Neural progenitor cell (in vitro differentiated cells): ENCODE data around the gene MORN1. TPM values are rescaled to one million over a fixed set of nuclear protein-coding genes. Genes with fewer than 3 reads are reported as not detected.
A peak's percentile ranks its signal among the peaks of the same experiment; 100 is the strongest.

ENCODE experiments used
- DNase-seq: peaks from one replicate; pipeline ENCODE4 v3.0.0-alpha.2; 2016; ENCODE audit warnings: low spot score
- H2AFZ ChIP-seq: fragments of 200-600 bp; sonication (generic); replicated peaks from 2 replicates; pipeline ENCODE4 v1.6.1; 2016; ENCODE audit warnings: antibody characterized with exemption
- H3F3A ChIP-seq: fragments of 200-600 bp; sonication (generic); 2 replicates; pipeline ENCODE4 v1.6.1; 2016; ENCODE audit warnings: antibody characterized with exemption, low read depth
- H3K27ac ChIP-seq: fragments of 200-600 bp; sonication (generic); 2 replicates; pipeline ENCODE4 v1.5.1; 2016; ENCODE audit warnings: mild to moderate bottlenecking
- H3K27me3 ChIP-seq: fragments of 200-600 bp; sonication (generic); 2 replicates; pipeline ENCODE4 v1.6.1; 2016; ENCODE audit warnings: mild to moderate bottlenecking, moderate library complexity
- H3K36me3 ChIP-seq: fragments of 200-600 bp; sonication (generic); 2 replicates; pipeline ENCODE4 v1.5.1; 2016
- H3K4me1 ChIP-seq: fragments of 200-600 bp; sonication (generic); 2 replicates; pipeline ENCODE4 v1.6.1; 2016; ENCODE audit warnings: mixed run types
- H3K4me2 ChIP-seq: fragments of 200-600 bp; sonication (generic); 2 replicates; pipeline ENCODE4 v1.6.1; 2016
- H3K4me3 ChIP-seq: fragments of 200-600 bp; sonication (generic); 2 replicates; pipeline ENCODE4 v1.5.1; 2016
- H3K79me2 ChIP-seq: fragments of 200-600 bp; sonication (generic); 2 replicates; pipeline ENCODE4 v1.6.1; 2016; ENCODE audit warnings: low read depth
- H3K9ac ChIP-seq: fragments of 200-600 bp; sonication (generic); 2 replicates; pipeline ENCODE4 v1.6.1; 2016
- H3K9me3 ChIP-seq: fragments of 200-600 bp; sonication (generic); 2 replicates; pipeline ENCODE4 v1.5.1; 2016; ENCODE audit warnings: low read depth
- H4K20me1 ChIP-seq: fragments of 200-600 bp; sonication (generic); 2 replicates; pipeline ENCODE4 v1.6.1; 2016; ENCODE audit warnings: low read depth
- H3K27ac Mint-ChIP-seq: 3 replicates; pipeline ENCODE4 v1.8.0; 2021; ENCODE audit warnings: mixed read lengths
- H3K27me3 Mint-ChIP-seq: 2 replicates; pipeline ENCODE4 v1.8.0; 2022; ENCODE audit warnings: low read depth, mild to moderate bottlenecking, inconsistent platforms, moderate library complexity, mixed read lengths; ENCODE audit not compliant: insufficient read depth
- H3K36me3 Mint-ChIP-seq: 3 replicates; pipeline ENCODE4 v1.8.0; 2021; ENCODE audit warnings: mixed read lengths
- H3K4me1 Mint-ChIP-seq: 3 replicates; pipeline ENCODE4 v1.8.0; 2021; ENCODE audit warnings: mixed read lengths
- H3K4me3 Mint-ChIP-seq: 3 replicates; pipeline ENCODE4 v1.8.0; 2021; ENCODE audit warnings: mild to moderate bottlenecking, moderate library complexity, mixed read lengths
- H3K9me3 Mint-ChIP-seq: 3 replicates; pipeline ENCODE4 v1.8.0; 2020; ENCODE audit warnings: mixed read lengths
- EZH2 ChIP-seq: fragments of 200-600 bp; sonication (generic); IDR thresholded peaks from 2 replicates; pipeline ENCODE4 v1.6.1; 2017; ENCODE audit warnings: antibody characterized with exemption, mild to moderate bottlenecking, moderate library complexity
- EZH2phosphoT487 ChIP-seq: fragments of 200-600 bp; sonication (generic); IDR thresholded peaks from 2 replicates; pipeline ENCODE4 v1.6.1; 2017; ENCODE audit warnings: antibody characterized with exemption
- total RNA-seq: library from RNA; depleted of rRNA; stranded (reverse); fragments of >200 nt; gene quantifications from 2 replicates; pipeline ENCODE4 v1.2.3, GENCODE V29; 2015; ENCODE audit warnings: low replicate concordance
- TF ChIP-seq, protein P1 (sequence below): fragments of 200-600 bp; sonication (generic); IDR thresholded peaks from 2 replicates; pipeline ENCODE4 v1.5.1; 2017; ENCODE audit warnings: antibody characterized with exemption, mild to moderate bottlenecking

MORN1 gene
- total RNA-seq, 1 donor from 2014 or later = 7.0 TPM

DNA sequence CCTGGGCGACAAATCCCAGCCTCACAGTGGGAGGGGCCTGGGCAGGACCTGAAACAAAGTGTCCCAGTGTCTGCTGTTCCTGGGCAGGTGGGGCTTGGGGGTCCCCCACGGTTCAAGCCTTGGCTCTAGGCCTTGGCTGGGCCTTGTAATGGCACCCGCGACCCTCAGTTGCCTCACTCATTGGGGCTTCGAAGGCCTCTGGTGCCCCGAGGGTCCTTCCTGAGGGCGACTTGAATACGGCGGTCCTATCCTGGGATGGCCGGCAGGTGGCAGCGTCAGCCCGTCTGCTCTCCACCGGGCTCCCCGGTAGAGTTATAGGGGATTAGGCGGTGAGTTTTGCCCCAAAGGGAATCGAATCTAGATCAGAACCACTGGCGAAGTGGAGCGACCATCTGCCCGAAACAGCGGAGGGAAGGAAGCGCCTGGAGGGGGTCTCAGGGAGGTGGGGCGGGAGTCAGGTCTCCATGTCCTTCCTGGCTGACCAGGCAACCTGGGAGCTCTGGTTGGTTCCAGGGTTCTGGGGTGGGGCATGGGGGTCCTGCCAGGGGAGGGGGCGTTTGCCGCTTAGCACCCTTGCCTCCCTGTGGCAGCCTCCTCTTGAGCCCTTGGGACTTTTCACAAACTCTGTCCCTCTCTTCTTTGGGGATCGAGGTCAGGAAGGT lies 23.1 kb upstream of the MORN1 start:
- H3K27ac Mint-ChIP-seq = peak overlapping the region; percentile 70
- no peak overlapping the region for H2AFZ ChIP-seq
- no peaks in the 10 kb centered on the region for H3K9me3 Mint-ChIP-seq
- H3K27me3 ChIP-seq = peaks cover 20% of the 10 kb centered on the region
- peak; percentile 89 for DNase-seq
- peaks cover 8% of the 10 kb centered on the region for H3F3A ChIP-seq
- H3K4me2 ChIP-seq = peak overlapping the region; percentile 93
- H3K9ac ChIP-seq = no peak overlapping the region
- H3K36me3 ChIP-seq = no peaks in the 10 kb centered on the region
- peaks cover 6% of the 10 kb centered on the region for H4K20me1 ChIP-seq
- H3K36me3 Mint-ChIP-seq = peaks cover 2% of the 10 kb centered on the region
- TF ChIP-seq, protein P1, sequence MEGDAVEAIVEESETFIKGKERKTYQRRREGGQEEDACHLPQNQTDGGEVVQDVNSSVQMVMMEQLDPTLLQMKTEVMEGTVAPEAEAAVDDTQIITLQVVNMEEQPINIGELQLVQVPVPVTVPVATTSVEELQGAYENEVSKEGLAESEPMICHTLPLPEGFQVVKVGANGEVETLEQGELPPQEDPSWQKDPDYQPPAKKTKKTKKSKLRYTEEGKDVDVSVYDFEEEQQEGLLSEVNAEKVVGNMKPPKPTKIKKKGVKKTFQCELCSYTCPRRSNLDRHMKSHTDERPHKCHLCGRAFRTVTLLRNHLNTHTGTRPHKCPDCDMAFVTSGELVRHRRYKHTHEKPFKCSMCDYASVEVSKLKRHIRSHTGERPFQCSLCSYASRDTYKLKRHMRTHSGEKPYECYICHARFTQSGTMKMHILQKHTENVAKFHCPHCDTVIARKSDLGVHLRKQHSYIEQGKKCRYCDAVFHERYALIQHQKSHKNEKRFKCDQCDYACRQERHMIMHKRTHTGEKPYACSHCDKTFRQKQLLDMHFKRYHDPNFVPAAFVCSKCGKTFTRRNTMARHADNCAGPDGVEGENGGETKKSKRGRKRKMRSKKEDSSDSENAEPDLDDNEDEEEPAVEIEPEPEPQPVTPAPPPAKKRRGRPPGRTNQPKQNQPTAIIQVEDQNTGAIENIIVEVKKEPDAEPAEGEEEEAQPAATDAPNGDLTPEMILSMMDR = peak; percentile 97
- TF ChIP-seq EZH2 (peak; percentile 36), EZH2phosphoT487 (no peak)
- peaks cover 18% of the 10 kb centered on the region for H3K4me1 ChIP-seq
- H3K4me1 Mint-ChIP-seq = peaks cover 17% of the 10 kb centered on the region
- no peaks in the 10 kb centered on the region for H3K9me3 ChIP-seq
- H3K27me3 Mint-ChIP-seq = peaks cover 14% of the 10 kb centered on the region
- H3K4me3 Mint-ChIP-seq = peak overlapping the region; percentile 83
- H3K27ac ChIP-seq = no peak overlapping the region
- H3K79me2 ChIP-seq = peaks cover 16% of the 10 kb centered on the region
- H3K4me3 ChIP-seq = no peak overlapping the region

DNA sequence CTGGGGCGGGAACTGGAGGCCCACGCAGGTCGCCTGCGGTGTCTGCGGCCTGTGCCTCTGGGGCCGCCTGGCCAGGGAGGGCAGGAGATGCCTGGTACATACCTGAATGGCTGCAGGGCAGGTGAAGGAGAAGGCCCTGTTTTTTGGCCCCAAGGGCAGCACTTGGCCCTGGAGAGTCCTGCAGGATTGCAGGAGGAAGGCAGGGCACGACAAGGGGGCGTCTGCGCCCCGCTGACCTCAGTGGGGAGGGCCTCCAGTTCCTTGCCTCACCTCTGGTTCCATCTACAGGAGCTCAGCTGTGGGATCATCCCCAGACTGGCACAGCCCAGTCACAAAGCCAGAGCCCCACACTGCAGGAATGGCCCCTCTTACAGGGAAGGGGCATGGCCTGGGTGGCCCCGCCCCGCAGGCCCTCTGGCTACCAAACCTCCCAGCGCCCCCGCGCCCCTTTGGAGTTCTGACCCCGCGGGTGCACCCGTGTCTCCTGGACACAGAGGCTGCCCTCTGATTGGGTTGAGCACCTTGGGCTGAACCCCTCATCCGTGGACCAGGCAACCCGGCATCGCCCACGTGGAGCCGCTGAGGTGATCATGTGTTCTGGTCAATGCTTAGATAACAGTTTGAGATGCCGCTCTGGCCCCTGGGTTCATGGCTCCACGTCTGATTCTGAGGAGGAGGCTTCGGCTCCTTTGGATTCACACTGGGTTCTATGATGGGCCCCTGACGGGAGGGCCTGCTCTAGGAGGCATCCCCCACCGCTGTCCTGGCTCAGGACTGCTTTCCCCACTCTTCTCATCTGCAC lies 22.3 kb upstream of the MORN1 start:
- H3K9ac ChIP-seq = no peak overlapping the region
- no peak overlapping the region for H2AFZ ChIP-seq

DNA sequence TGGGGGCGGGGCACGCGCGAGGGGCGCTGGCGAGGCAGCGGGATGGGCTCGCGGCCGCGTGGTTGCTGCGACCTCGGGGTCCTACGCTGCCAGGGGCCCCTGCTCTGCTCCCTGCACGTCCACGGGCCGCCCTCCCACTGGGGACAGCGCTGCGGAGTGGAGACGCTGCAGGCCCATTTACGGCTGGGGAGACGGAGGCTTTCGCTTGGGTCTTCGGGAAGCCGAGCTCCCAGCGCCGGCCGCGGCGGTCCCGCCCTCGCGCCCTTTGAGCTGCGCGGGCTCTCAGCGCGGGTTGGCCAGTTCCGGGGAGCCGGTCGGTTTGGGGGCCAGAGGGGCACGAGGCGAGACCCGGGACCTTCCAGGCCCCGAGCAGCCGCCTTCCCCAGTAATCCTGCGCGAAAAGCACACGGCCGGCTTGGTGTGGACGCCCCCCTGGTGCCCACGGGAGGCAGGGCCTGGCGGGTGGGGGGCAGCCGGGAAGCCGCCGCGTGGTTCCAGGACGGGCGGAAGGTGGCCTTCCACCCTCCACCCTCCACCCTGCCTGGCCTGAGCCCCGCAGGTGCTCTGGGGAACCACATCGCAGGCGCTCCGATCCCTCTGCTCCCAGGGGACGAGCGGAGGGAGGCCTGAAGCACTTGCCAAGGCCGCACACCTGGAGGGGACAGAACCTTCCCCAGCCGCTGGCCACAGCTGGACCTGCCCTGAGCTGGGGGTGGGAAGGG lies 21.6 kb upstream of the MORN1 start:
- no peaks in the 10 kb centered on the region for H3K36me3 ChIP-seq
- H3K27me3 ChIP-seq = peaks cover 6% of the 10 kb centered on the region
- H3K9ac ChIP-seq = peak overlapping the region; percentile 24
- no peak overlapping the region for H3K27ac ChIP-seq
- H2AFZ ChIP-seq = no peak overlapping the region
- H3K27ac Mint-ChIP-seq = no peak overlapping the region
- H3K27me3 Mint-ChIP-seq = peaks cover 9% of the 10 kb centered on the region
- DNase-seq = peak; percentile 83
- peaks cover 17% of the 10 kb centered on the region for H3K4me1 Mint-ChIP-seq
- TF ChIP-seq EZH2 (no peak), EZH2phosphoT487 (no peak)
- TF ChIP-seq, protein P1 = no peak
- peaks cover 16% of the 10 kb centered on the region for H3K79me2 ChIP-seq
- peak overlapping the region; percentile 93 for H3K4me2 ChIP-seq
- H3K36me3 Mint-ChIP-seq = peaks cover 6% of the 10 kb centered on the region
- peak overlapping the region; percentile 83 for H3K4me3 Mint-ChIP-seq
- no peaks in the 10 kb centered on the region for H3K9me3 Mint-ChIP-seq
- peaks cover 8% of the 10 kb centered on the region for H3F3A ChIP-seq
- H4K20me1 ChIP-seq = peaks cover 6% of the 10 kb centered on the region
- H3K4me3 ChIP-seq = peak overlapping the region; percentile 97
- peaks cover 18% of the 10 kb centered on the region for H3K4me1 ChIP-seq
- no peaks in the 10 kb centered on the region for H3K9me3 ChIP-seq

More for the DNA sequence above, 22.3 kb upstream of the MORN1 start:
- H3K27me3 Mint-ChIP-seq = peaks cover 12% of the 10 kb centered on the region
- Histone ChIP-seq H3K4me2 (peak overlapping the region; percentile 93), H3K4me3 (peak overlapping the region; percentile 97), H4K20me1 (peaks cover 6% of the 10 kb centered on the region), H3K27ac (no peak overlapping the region), H3K27me3 (peaks cover 13% of the 10 kb centered on the region), H3K4me1 (peaks cover 18% of the 10 kb centered on the region), H3F3A (peaks cover 8% of the 10 kb centered on the region), H3K79me2 (peaks cover 16% of the 10 kb centered on the region), H3K36me3 (no peaks in the 10 kb centered on the region), H3K9me3 (no peaks in the 10 kb centered on the region)
- H3K4me1 Mint-ChIP-seq = peaks cover 17% of the 10 kb centered on the region
- TF ChIP-seq EZH2 = no peak
- TF ChIP-seq EZH2phosphoT487 = no peak
- TF ChIP-seq, protein P1 = no peak
- peaks cover 6% of the 10 kb centered on the region for H3K36me3 Mint-ChIP-seq
- DNase-seq = peak; percentile 41
- H3K4me3 Mint-ChIP-seq = peak overlapping the region; percentile 83
- no peaks in the 10 kb centered on the region for H3K9me3 Mint-ChIP-seq
- H3K27ac Mint-ChIP-seq = no peak overlapping the region
